PFSK-1 (cell line): ENCODE data around the gene ADGRG7.

Experiments
- FOXP2 ChIP-seq: optimal IDR thresholded peaks from 2 replicates; pipeline ENCODE3; 2011; ENCODE audit warnings: borderline replicate concordance, control low read depth, inconsistent platforms; ENCODE audit not compliant: insufficient read depth; ENCODE audit errors: extremely low read length, extremely low read depth
- POLR2AphosphoS5 ChIP-seq: IDR thresholded peaks from 2 replicates; pipeline ENCODE4 v1.6.1; 2012; ENCODE audit warnings: low read depth, mild to moderate bottlenecking, control low read depth, low read length, moderate library complexity
- REST ChIP-seq, 2 experiments: IDR thresholded peaks; 2 replicates each; pipeline versions ENCODE4 v1.6.1 to v1.8.0; 2011 to 2012; ENCODE audit warnings: low read depth in 2 of 2, low read length in 2 of 2, control low read depth in 1 of 2, inconsistent platforms in 1 of 2, mild to moderate bottlenecking in 1 of 2, moderate library complexity in 1 of 2; ENCODE audit not compliant: insufficient read depth in 1 of 2
- SIN3A ChIP-seq: IDR thresholded peaks from 2 replicates; pipeline ENCODE4 v1.6.1; 2012; ENCODE audit warnings: mild to moderate bottlenecking, low read length, moderate library complexity, borderline replicate concordance; ENCODE audit not compliant: insufficient read depth
- TAF1 ChIP-seq: IDR thresholded peaks from 2 replicates; pipeline ENCODE4 v1.6.1; 2012; ENCODE audit warnings: low read length, control low read depth, borderline replicate concordance; ENCODE audit not compliant: insufficient read depth

ADGRG7 gene

GRCh38 chr3:100708644-100708988 is 99.2 kb downstream of the ADGRG7 start:
- no peak for TF ChIP-seq TAF1
- TF ChIP-seq REST (IDR thresholded peaks at IDR 0.05; ENCODE audit: insufficient read depth in 1 of 2, low read depth in 2 of 2, low read length in 2 of 2): no peak
- no peak for TF ChIP-seq FOXP2
- TF ChIP-seq POLR2AphosphoS5: no peak
- TF ChIP-seq SIN3A: no peak

- TF ChIP-seq POLR2AphosphoS5 (peak; percentile 59; the same call in 1 of the 2 replicates), TAF1 (peak; percentile 7; the same call in 1 of the 2 replicates), SIN3A (no peak), FOXP2 (peak; percentile 67), REST (IDR thresholded peaks at IDR 0.05; ENCODE audit: insufficient read depth in 1 of 2, low read depth in 2 of 2, low read length in 2 of 2) (no peak)
Measured at GRCh38 chr3:100708989-100709841, 99.8 kb downstream of the ADGRG7 start, which contains the start of gene TFG. TSS of gene TFG (plus strand) at chr3:100709494. CDS start at chr3:100713686, 4,192 bp downstream.

- TF ChIP-seq TAF1 (no peak), FOXP2 (no peak), REST (IDR thresholded peaks at IDR 0.05; ENCODE audit: insufficient read depth in 1 of 2, low read depth in 2 of 2, low read length in 2 of 2) (no peak), SIN3A (no peak), POLR2AphosphoS5 (no peak)
Measured at GRCh38 chr3:100709842-100710260, 100.5 kb downstream of the ADGRG7 start.

GRCh38 chr3:100710261-100710968 is 101.0 kb downstream of the ADGRG7 start:
- no peak for TF ChIP-seq SIN3A
- no peak for TF ChIP-seq POLR2AphosphoS5
- TF ChIP-seq TAF1: no peak
- no peak for TF ChIP-seq REST (IDR thresholded peaks at IDR 0.05; ENCODE audit: insufficient read depth in 1 of 2, low read depth in 2 of 2, low read length in 2 of 2)
- no peak for TF ChIP-seq FOXP2
